Inflammatory macrophage treated with lipopolysaccharide for 1 hour (primary cell): ENCODE data around the gene PGAM4.
A peak's percentile ranks its signal among the peaks of the same experiment; 100 is the strongest.
"Not testable (repeated sequence)": the region's sequence is repeated elsewhere in the genome, so short reads cannot be mapped to it uniquely, and the experiment has no call there.

ENCODE experiments used
- DNase-seq, 2 donors: peaks; one replicate each; pipeline ENCODE4 v3.0.0-alpha.2; 2020 to 2022

The PGAM4 gene

GRCh38 chrX:77969538-77969937 lies at the start of gene PGAM4:
Gene PGAM4, minus strand, starts transcription at chrX:77969638. Its CDS starts 0 bp downstream, at chrX:77969638.
- DNase-seq, result no peak

- DNase-seq, result no peak
These were observed 42.4 kb upstream of the PGAM4 start for GRCh38 chrX:78011846-78012245.

GRCh38 chrX:77979870-77980269 lies 10.4 kb upstream of the PGAM4 start:
- DNase-seq, result no peak

GRCh38 chrX:77977518-77977917 lies 8.1 kb upstream of the PGAM4 start:
- no peak for DNase-seq

GRCh38 chrX:77977095-77977494 lies 7.7 kb upstream of the PGAM4 start:
- DNase-seq, result no peak

- no peak for DNase-seq
These were observed 6.3 kb upstream of the PGAM4 start for GRCh38 chrX:77975755-77976154.

GRCh38 chrX:77967631-77968030 lies 1.8 kb downstream of the PGAM4 start:
- DNase-seq, result no peak

GRCh38 chrX:77966361-77966760 lies 3.1 kb downstream of the PGAM4 start:
- DNase-seq, result no peak

GRCh38 chrX:77962068-77962902 lies 7.2 kb downstream of the PGAM4 start:
- no peak for DNase-seq

GRCh38 chrX:77961063-77961462 lies 8.4 kb downstream of the PGAM4 start:
- DNase-seq, result no peak

- DNase-seq, result no peak
These were observed 8.9 kb downstream of the PGAM4 start for GRCh38 chrX:77960567-77960966.

- no peak for DNase-seq
These were observed 15.7 kb downstream of the PGAM4 start for GRCh38 chrX:77953708-77954107.

- no peak for DNase-seq
These were observed 16.1 kb downstream of the PGAM4 start for GRCh38 chrX:77953302-77953701.

GRCh38 chrX:77952173-77952572 lies 17.3 kb downstream of the PGAM4 start:
- DNase-seq, result no peak

GRCh38 chrX:77949840-77950239 lies 19.6 kb downstream of the PGAM4 start:
- DNase-seq, result no peak

GRCh38 chrX:77946571-77946970 lies 22.9 kb downstream of the PGAM4 start:
- DNase-seq, result no peak

- peak in 1 of 2 donors; percentile 25 for DNase-seq
These were observed 23.4 kb downstream of the PGAM4 start for GRCh38 chrX:77945910-77946545.

GRCh38 chrX:77945031-77945430 lies 24.4 kb downstream of the PGAM4 start:
- not testable (repeated sequence) for DNase-seq

- DNase-seq, result peak in 1 of 2 donors; percentile 27
These were observed 31.3 kb downstream of the PGAM4 start for GRCh38 chrX:77938083-77938680.

- no peak for DNase-seq
These were observed 32.1 kb downstream of the PGAM4 start for GRCh38 chrX:77937291-77937690.

- DNase-seq, result no peak
These were observed 33.1 kb downstream of the PGAM4 start for GRCh38 chrX:77936299-77936698.

GRCh38 chrX:77935886-77936285 lies 33.6 kb downstream of the PGAM4 start:
- no peak for DNase-seq

- DNase-seq, result no peak
These were observed 38.9 kb downstream of the PGAM4 start for GRCh38 chrX:77930581-77930980.

GRCh38 chrX:77925764-77926163 lies 43.7 kb downstream of the PGAM4 start:
- DNase-seq, result no peak
